Endothelial cell (in vitro differentiated cells): ENCODE measurements around the gene NUMA1. TPM values are rescaled to one million over a fixed set of nuclear protein-coding genes. Genes with fewer than 3 reads are reported as not detected.
A peak's percentile ranks its signal among the peaks of the same experiment; 100 is the strongest.

Experiments used
- DNase-seq: peaks from one replicate; pipeline ENCODE4 v3.0.0; 2021; ENCODE audit warnings: low spot score
- H3K27ac Mint-ChIP-seq: one replicate; pipeline ENCODE4 v1.8.0; 2021; ENCODE audit warnings: mixed read lengths, inconsistent platforms; ENCODE audit not compliant: unreplicated experiment
- H3K27me3 Mint-ChIP-seq: one replicate; pipeline ENCODE4 v1.8.0; 2021; ENCODE audit warnings: mild to moderate bottlenecking, moderate library complexity, mixed read lengths, inconsistent platforms; ENCODE audit not compliant: unreplicated experiment
- H3K36me3 Mint-ChIP-seq: one replicate; pipeline ENCODE4 v1.8.0; 2021; ENCODE audit warnings: mild to moderate bottlenecking, low read depth, mixed read lengths, inconsistent platforms; ENCODE audit not compliant: unreplicated experiment
- H3K4me1 Mint-ChIP-seq: one replicate; pipeline ENCODE4 v1.8.0; 2021; ENCODE audit warnings: mild to moderate bottlenecking, mixed read lengths, inconsistent platforms; ENCODE audit not compliant: unreplicated experiment
- H3K4me3 Mint-ChIP-seq: one replicate; pipeline ENCODE4 v1.8.0; 2021; ENCODE audit warnings: mild to moderate bottlenecking, mixed read lengths, inconsistent platforms; ENCODE audit not compliant: unreplicated experiment
- H3K9me3 Mint-ChIP-seq: one replicate; pipeline ENCODE4 v1.8.0; 2021; ENCODE audit warnings: mixed read lengths, inconsistent platforms; ENCODE audit not compliant: unreplicated experiment
- CTCF ChIP-seq: fragments of 200-600 bp; sonication (generic); IDR thresholded peaks from one replicate; pipeline ENCODE4 v1.5.0; 2021; ENCODE audit warnings: antibody characterized with exemption; ENCODE audit not compliant: unreplicated experiment
- total RNA-seq: library from RNA; stranded (reverse); fragmentation: NEBNext Ultra II Directional; extraction: Animal tissue kit (Norgen Biotek cat#: 25700); gene quantifications from one replicate; pipeline ENCODE4 v1.2.1, GENCODE V29; 2021; ENCODE audit not compliant: unreplicated experiment

Gene NUMA1
- total RNA-seq, 1 donor from 2014 or later: 173 TPM

DNA sequence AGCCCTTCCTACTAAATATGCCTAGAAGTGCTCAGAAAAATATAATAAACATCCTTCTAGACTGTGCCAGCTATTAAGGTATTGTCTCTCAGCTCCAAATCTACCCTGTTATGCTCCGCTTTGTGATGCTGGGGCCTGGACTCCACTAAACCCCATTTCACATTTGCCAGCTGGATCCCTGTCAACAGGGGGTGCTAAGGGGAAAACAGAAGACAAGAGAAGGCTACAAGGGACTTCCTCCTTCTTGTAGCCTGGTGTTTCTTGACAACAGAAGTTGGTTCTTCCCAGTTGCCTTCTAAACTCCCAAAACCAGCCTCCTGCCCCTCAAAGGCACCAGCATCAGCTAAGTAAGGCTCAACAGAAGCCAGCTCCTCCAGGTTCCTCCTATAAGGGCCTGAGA is 5.2 kb downstream of the NUMA1 start:
- Mint-ChIP-seq H3K9me3 (no peaks in the 10 kb centered on the region), H3K4me3 (no peak overlapping the region), H3K27me3 (peaks cover 7% of the 10 kb centered on the region), H3K4me1 (peaks cover 35% of the 10 kb centered on the region), H3K27ac (no peak overlapping the region), H3K36me3 (no peaks in the 10 kb centered on the region)
- DNase-seq: no peak
- no peak for TF ChIP-seq CTCF

- no peak for DNase-seq
- Mint-ChIP-seq H3K27ac (peak overlapping the region; percentile 81), H3K4me3 (no peak overlapping the region), H3K36me3 (peaks cover 5% of the 10 kb centered on the region), H3K27me3 (peaks cover 5% of the 10 kb centered on the region), H3K9me3 (no peaks in the 10 kb centered on the region), H3K4me1 (peaks cover 47% of the 10 kb centered on the region)
- TF ChIP-seq CTCF: no peak
Measured at GRCh38 chr11:72072348-72072747, 8.0 kb downstream of the NUMA1 start.

DNA sequence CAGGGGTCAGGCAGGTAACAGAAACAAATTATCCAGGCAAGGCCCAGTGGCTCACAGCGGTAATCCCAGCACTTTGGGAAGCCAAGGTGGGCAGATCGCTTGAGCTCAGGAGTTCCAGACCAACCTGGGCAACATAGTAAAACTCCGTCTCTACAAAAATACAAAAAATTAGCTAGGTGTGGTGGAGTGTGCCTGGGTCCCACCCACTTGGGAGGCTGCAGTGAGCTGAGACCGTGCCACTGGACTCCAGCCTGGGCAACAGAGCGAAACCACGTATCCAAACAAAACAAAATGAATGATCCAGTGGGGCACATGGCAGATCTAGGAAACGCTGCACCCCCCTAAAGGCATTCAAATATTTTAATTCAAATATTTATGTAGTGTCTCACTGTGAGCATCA is 9.9 kb downstream of the NUMA1 start:
- Mint-ChIP-seq H3K4me3 (no peak overlapping the region), H3K36me3 (peaks cover 5% of the 10 kb centered on the region), H3K27ac (peak overlapping the region; percentile 79), H3K9me3 (no peaks in the 10 kb centered on the region), H3K4me1 (peaks cover 61% of the 10 kb centered on the region), H3K27me3 (peaks cover 5% of the 10 kb centered on the region)
- no peak for TF ChIP-seq CTCF
- DNase-seq: no peak

DNA sequence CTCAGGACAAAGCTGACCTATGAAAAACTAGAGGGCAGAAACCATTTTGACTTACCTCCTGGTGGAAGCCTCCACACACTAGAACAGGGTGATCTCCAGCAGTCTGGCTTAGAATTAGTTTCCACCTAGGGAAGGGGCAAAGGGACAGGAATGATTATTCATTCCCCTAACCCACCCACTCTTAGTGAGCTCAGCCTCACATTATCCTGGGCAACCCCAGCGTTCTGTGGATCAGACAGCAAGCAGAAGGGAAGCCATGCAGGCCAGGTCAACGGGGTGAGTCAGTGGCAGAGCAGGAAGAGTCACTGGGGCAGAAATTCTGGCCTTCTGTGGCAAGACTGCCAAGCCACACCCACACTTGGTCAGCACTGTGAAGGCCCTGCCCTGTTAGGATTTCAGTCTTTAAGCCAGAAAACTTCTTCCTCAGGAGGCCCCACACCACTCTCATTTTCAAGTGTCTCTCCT is 10.5 kb downstream of the NUMA1 start:
- Mint-ChIP-seq H3K9me3 (no peaks in the 10 kb centered on the region), H3K4me1 (peaks cover 61% of the 10 kb centered on the region), H3K4me3 (peak overlapping the region; percentile 42), H3K36me3 (peaks cover 5% of the 10 kb centered on the region), H3K27ac (peak overlapping the region; percentile 79), H3K27me3 (peaks cover 5% of the 10 kb centered on the region)
- no peak for DNase-seq
- TF ChIP-seq CTCF: no peak

DNA sequence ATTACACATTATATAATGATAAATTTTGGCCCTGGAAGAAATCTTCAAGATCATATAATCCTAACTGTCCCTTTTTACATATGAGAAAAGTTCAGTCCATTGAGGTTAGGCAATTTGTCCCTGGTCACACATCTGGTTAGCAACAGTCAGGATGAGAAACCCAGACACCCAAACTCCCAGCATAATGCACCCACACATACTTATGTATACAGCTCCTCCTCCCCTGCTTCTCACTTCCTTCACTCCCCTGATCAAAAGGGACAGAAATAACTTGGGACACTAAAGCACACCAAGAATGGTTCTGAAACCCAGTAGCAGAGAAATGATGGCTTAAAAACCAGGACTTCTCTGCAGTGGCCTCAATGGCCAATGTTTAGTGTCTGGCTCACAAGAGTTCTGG is 11.1 kb downstream of the NUMA1 start:
- H3K4me1 Mint-ChIP-seq: peaks cover 61% of the 10 kb centered on the region
- H3K36me3 Mint-ChIP-seq: peaks cover 5% of the 10 kb centered on the region
- peak overlapping the region; percentile 42 for H3K4me3 Mint-ChIP-seq
- DNase-seq: no peak
- H3K9me3 Mint-ChIP-seq: no peaks in the 10 kb centered on the region
- H3K27ac Mint-ChIP-seq: peak overlapping the region; percentile 79
- peaks cover 5% of the 10 kb centered on the region for H3K27me3 Mint-ChIP-seq
- TF ChIP-seq CTCF: no peak
